Measurements from ENCODE around the gene TTC31.

TTC31 gene

DNA sequence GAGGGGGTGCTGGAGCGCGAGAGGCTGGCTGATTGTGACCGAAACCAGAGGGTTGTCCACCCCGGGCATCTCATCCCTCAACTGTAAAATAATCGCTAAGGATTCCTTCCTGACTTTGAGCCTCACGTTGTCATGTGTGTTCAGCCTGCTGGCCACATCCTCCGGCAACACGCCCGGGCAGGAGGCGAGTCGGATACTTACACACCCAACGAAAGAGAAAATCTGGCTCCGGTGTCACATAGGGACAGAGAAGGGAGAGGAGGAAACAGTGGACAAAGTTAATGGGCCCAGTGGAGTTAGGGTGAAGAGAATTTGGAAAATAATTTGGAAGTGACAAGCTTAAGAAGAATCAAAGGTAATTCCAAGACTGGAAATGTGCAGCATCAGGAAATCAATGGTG is 33.8 kb downstream of the TTC31 start:
- Histone ChIP-seq H3K4me3 (ENCODE audit: low read length) (no peak overlapping the region), H3K4me2 (ENCODE audit: low read length) (no peak overlapping the region), H3F3A (ENCODE audit: control insufficient read depth, insufficient read depth) (no peaks in the 10 kb centered on the region), H3K9me3 (ENCODE audit: control insufficient read depth, insufficient read depth, low read length) (no peaks in the 10 kb centered on the region), H3K27ac (ENCODE audit: low read depth, low read length) (no peak overlapping the region), H3K36me3 (ENCODE audit: control insufficient read depth, low read length) (no peaks in the 10 kb centered on the region), H4K20me1 (ENCODE audit: control insufficient read depth, insufficient read depth, low read depth, low read length) (no peaks in the 10 kb centered on the region), H3K79me2 (ENCODE audit: control insufficient read depth, low read length) (no peaks in the 10 kb centered on the region), H3K4me1 (ENCODE audit: control insufficient read depth, low read length) (peaks cover 11% of the 10 kb centered on the region; the same call in 1 of the 2 replicates), H3K27me3 (ENCODE audit: control insufficient read depth, low read length) (peaks cover 45% of the 10 kb centered on the region), H3K9me2 (replicated peaks; ENCODE audit: control insufficient read depth, low read length) (no peaks in the 10 kb centered on the region)
- TF ChIP-seq, protein P1, sequence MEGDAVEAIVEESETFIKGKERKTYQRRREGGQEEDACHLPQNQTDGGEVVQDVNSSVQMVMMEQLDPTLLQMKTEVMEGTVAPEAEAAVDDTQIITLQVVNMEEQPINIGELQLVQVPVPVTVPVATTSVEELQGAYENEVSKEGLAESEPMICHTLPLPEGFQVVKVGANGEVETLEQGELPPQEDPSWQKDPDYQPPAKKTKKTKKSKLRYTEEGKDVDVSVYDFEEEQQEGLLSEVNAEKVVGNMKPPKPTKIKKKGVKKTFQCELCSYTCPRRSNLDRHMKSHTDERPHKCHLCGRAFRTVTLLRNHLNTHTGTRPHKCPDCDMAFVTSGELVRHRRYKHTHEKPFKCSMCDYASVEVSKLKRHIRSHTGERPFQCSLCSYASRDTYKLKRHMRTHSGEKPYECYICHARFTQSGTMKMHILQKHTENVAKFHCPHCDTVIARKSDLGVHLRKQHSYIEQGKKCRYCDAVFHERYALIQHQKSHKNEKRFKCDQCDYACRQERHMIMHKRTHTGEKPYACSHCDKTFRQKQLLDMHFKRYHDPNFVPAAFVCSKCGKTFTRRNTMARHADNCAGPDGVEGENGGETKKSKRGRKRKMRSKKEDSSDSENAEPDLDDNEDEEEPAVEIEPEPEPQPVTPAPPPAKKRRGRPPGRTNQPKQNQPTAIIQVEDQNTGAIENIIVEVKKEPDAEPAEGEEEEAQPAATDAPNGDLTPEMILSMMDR (IDR thresholded peaks at IDR 0.05; ENCODE audit: low read depth, low read length, poor library complexity, severe bottlenecking) = no peak
- TF ChIP-seq EZH2phosphoT487 (IDR thresholded peaks at IDR 0.05; ENCODE audit: borderline replicate concordance, low read length) = no peak

DNA sequence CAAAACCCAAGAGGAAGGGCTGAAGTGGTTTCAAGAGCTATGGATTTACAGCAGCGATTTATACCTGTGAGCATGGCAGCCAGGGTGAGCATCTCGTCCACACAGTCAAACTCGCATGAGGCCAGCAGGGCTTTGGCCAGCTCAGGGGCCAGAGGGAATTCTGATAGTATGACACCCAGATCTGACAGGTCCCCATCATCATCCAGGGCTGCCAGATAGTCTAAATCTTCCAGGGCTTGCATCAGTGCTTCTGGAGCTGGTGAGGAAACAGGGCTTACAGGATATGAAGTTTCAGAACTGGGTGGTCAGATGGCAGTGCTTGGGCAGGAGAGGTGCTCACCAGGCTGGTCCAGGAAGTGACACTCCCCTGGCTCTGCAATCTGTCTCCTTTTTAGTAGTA is 39.6 kb downstream of the TTC31 start:
- TF ChIP-seq EZH2phosphoT487 (IDR thresholded peaks at IDR 0.05; ENCODE audit: borderline replicate concordance, low read length) = no peak
- TF ChIP-seq, protein P1 (IDR thresholded peaks at IDR 0.05; ENCODE audit: low read depth, low read length, poor library complexity, severe bottlenecking) = no peak
- Histone ChIP-seq H3K9me2 (replicated peaks; ENCODE audit: control insufficient read depth, low read length) (no peaks in the 10 kb centered on the region), H3K79me2 (ENCODE audit: control insufficient read depth, low read length) (peaks cover 8% of the 10 kb centered on the region), H4K20me1 (ENCODE audit: control insufficient read depth, insufficient read depth, low read depth, low read length) (no peaks in the 10 kb centered on the region), H3K4me3 (ENCODE audit: low read length) (no peak overlapping the region), H3K27ac (ENCODE audit: low read depth, low read length) (no peak overlapping the region), H3K4me1 (ENCODE audit: control insufficient read depth, low read length) (peaks cover 15% of the 10 kb centered on the region), H3F3A (ENCODE audit: control insufficient read depth, insufficient read depth) (peaks cover 4% of the 10 kb centered on the region), H3K4me2 (ENCODE audit: low read length) (no peak overlapping the region), H3K36me3 (ENCODE audit: control insufficient read depth, low read length) (peaks cover 26% of the 10 kb centered on the region), H3K9me3 (ENCODE audit: control insufficient read depth, insufficient read depth, low read length) (no peaks in the 10 kb centered on the region), H3K27me3 (ENCODE audit: control insufficient read depth, low read length) (peaks cover 10% of the 10 kb centered on the region)

DNA sequence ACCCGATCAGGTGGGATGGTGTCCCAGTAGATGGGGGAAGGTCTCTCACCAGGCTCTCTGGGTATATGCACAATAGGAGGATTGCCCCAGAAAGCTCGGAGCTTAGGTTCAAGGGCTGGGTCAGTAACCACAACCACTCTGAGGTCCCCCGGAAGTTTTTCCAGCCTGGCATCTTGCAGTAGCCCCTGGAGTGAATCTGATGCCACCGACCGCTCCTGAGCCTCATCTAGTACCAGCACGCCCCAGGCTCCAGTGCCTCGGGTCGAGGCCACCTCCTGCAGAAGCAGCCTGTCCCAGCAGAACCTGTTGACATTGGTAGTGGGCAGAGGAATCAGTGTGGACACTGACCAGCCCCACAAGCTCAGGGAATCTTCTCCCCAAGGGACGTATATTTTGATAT is 41.1 kb downstream of the TTC31 start:
- H3F3A ChIP-seq (ENCODE audit: control insufficient read depth, insufficient read depth) = peaks cover 4% of the 10 kb centered on the region
- peaks cover 23% of the 10 kb centered on the region for H3K79me2 ChIP-seq (ENCODE audit: control insufficient read depth, low read length)
- no peaks in the 10 kb centered on the region for H3K27me3 ChIP-seq (ENCODE audit: control insufficient read depth, low read length)
- no peaks in the 10 kb centered on the region for H3K9me3 ChIP-seq (ENCODE audit: control insufficient read depth, insufficient read depth, low read length)
- H3K27ac ChIP-seq (ENCODE audit: low read depth, low read length) = no peak overlapping the region
- no peak overlapping the region for H3K4me2 ChIP-seq (ENCODE audit: low read length)
- H3K36me3 ChIP-seq (ENCODE audit: control insufficient read depth, low read length) = peaks cover 40% of the 10 kb centered on the region
- no peaks in the 10 kb centered on the region for H3K9me2 ChIP-seq (replicated peaks; ENCODE audit: control insufficient read depth, low read length)
- H3K4me3 ChIP-seq (ENCODE audit: low read length) = no peak overlapping the region
- H4K20me1 ChIP-seq (ENCODE audit: control insufficient read depth, insufficient read depth, low read depth, low read length) = no peaks in the 10 kb centered on the region
- H3K4me1 ChIP-seq (ENCODE audit: control insufficient read depth, low read length) = peaks cover 27% of the 10 kb centered on the region
- TF ChIP-seq, protein P1 (IDR thresholded peaks at IDR 0.05; ENCODE audit: low read depth, low read length, poor library complexity, severe bottlenecking) = no peak
- TF ChIP-seq EZH2phosphoT487 (IDR thresholded peaks at IDR 0.05; ENCODE audit: borderline replicate concordance, low read length) = no peak
